Measurements from ENCODE around the gene YY1AP1.

DNA sequence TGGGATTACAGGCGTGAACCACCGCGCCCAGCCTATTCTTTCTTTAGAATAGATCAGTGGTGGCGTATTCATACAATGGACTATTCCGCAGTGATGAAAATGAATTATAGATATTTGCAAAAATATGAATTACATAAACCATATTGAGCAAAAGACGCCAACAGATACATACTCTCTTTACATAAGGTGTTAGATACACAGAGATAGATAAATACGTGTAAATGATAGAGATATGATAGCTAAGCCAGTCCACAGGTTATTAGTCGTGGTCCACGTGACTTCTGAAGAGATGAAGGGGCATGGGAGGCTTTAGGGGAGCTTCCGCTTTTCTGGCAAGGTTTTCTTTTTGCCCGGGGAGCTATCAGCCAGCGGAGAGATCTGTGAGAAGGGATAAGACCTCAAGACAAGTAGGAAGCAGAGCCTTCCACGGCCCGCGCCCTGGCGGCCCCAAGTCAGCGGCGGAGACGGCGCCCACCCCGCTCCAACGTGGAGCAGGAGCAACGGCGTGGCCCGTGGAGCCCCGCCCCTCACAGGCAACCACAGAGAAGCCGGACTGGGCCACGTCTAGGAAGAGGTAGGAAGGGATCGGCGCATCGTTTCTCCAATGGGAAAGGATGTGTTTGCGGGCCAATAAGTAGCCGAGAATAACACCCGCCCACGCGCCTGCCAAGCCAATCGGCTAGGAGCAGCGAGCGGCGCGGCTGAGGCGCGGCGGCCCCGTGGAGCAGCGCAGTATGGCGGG, 78.9 kb downstream of the YY1AP1 start, which contains the start of gene MSTO1:
- TF ChIP-seq, protein P1, sequence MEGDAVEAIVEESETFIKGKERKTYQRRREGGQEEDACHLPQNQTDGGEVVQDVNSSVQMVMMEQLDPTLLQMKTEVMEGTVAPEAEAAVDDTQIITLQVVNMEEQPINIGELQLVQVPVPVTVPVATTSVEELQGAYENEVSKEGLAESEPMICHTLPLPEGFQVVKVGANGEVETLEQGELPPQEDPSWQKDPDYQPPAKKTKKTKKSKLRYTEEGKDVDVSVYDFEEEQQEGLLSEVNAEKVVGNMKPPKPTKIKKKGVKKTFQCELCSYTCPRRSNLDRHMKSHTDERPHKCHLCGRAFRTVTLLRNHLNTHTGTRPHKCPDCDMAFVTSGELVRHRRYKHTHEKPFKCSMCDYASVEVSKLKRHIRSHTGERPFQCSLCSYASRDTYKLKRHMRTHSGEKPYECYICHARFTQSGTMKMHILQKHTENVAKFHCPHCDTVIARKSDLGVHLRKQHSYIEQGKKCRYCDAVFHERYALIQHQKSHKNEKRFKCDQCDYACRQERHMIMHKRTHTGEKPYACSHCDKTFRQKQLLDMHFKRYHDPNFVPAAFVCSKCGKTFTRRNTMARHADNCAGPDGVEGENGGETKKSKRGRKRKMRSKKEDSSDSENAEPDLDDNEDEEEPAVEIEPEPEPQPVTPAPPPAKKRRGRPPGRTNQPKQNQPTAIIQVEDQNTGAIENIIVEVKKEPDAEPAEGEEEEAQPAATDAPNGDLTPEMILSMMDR (conservative IDR thresholded peaks at IDR 0.05 in 1 of 2, IDR thresholded peaks at IDR 0.05 in 1 of 2; ENCODE audit: low read depth in 1 of 2, low read length in 2 of 2), result no peak
- no peak for TF ChIP-seq EZH2 (IDR thresholded peaks at IDR 0.05; ENCODE audit: low read length, missing control alignments)

Data from fibroblast of lung (primary cell).